GM20431 (cell line): ENCODE data around the gene TM2D1.

Experiments used
- in situ Hi-C: fragments of 300-500 bp; cut with MseI, MboI; formaldehyde crosslinking; loops from one replicate; pipeline ENCODE4 v1.15.0; 2020; ENCODE audit warnings: low sequenced_read_pairs; ENCODE audit not compliant: unreplicated experiment

Gene TM2D1

DNA sequence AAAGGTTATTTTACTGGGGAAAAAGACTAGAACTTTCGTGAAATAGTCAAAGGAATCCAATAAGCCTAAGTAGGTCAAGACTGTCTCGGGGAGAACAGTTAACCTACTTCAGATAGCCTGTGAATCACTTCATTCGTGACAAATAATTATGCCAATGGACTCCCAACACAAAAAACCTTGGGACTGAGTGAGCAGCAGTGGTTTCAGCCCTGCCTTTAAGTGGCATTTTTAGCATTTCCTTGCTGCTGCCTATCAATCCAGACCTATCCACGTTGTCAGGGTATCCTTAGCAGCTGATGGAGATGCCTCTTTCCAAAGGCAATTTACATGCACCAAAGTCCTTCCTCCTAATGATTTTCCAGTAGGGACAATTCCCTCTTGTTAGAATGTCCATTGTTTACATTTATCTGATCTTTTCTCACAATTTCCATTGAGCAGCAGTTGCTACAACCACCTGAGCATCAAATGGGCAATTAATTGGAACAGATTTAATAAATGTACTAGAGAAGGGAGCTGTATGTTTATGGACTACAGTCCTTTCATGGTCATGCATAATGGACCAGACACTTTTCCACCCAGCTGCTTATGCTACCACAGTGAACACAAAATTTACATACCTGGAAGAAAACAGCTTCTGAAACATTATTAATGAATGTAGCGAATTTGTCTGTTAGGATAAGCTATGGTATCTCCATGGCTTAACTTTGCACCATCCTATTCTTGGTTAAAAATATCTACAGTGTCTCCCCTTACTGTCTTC is 75.8 kb downstream of the TM2D1 start:
- in situ Hi-C loops = no loop called here

DNA sequence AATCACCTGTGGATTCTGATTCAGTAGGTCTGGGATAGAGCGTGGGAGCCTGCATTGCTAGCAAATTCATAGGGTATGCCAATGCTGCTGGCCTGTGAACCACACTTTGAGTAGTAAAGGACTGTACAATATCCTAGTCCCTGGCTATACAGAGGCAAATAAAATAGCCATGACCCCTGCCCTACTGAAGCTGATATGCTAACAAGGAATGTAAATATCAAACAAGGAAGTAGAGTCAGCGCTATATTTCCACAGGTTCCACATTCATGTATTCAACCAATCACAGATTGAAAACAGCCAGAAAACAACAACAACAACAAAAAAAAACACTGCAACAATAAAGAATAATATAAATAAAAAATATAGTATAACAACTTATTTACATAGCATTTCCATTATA is 77.8 kb downstream of the TM2D1 start:
- in situ Hi-C loops = no loop called here

GRCh38 chr1:61645476-61645875 is 79.5 kb downstream of the TM2D1 start:
- in situ Hi-C loops = no loop called here

GRCh38 chr1:61644303-61644702 is 80.6 kb downstream of the TM2D1 start:
- in situ Hi-C loops = no loop called here

GRCh38 chr1:61642475-61643232 is 82.3 kb downstream of the TM2D1 start:
- in situ Hi-C loops = no loop called here

DNA sequence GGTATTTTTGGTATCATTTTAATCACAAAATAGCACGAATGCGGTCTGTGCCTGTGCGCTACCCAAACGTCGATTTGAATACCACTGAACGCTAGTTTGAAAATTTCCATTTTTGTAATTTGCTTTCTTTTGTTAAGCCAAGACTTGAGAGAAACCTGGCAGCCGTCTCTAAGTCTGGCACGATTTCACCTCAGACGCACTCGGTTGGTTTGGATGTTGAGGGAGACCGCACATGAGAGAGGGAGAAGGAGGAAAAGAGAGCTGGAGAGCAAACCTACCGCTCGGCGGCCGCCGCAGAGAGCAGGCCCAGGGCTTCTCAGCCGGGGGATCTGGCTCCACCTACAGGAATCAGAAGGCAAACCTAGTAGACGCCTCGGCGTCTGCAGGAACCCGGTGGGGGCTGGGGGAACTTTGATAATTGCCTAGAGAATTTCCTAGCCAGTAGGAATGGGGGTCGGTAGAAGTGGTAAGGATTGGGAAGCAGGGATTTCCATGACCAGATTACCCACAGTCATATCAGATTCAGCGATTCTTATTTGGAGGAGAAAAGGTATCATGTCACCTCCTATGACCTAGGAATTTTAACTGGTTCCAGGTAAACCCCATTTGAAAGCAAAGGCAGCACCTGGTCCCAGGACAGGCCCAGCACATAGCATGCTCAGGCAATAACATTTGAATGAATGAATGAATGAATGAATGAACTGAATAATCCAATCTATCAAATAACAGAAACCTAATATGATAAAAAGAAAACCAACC is 83.2 kb downstream of the TM2D1 start:
- in situ Hi-C loops = no loop called here

DNA sequence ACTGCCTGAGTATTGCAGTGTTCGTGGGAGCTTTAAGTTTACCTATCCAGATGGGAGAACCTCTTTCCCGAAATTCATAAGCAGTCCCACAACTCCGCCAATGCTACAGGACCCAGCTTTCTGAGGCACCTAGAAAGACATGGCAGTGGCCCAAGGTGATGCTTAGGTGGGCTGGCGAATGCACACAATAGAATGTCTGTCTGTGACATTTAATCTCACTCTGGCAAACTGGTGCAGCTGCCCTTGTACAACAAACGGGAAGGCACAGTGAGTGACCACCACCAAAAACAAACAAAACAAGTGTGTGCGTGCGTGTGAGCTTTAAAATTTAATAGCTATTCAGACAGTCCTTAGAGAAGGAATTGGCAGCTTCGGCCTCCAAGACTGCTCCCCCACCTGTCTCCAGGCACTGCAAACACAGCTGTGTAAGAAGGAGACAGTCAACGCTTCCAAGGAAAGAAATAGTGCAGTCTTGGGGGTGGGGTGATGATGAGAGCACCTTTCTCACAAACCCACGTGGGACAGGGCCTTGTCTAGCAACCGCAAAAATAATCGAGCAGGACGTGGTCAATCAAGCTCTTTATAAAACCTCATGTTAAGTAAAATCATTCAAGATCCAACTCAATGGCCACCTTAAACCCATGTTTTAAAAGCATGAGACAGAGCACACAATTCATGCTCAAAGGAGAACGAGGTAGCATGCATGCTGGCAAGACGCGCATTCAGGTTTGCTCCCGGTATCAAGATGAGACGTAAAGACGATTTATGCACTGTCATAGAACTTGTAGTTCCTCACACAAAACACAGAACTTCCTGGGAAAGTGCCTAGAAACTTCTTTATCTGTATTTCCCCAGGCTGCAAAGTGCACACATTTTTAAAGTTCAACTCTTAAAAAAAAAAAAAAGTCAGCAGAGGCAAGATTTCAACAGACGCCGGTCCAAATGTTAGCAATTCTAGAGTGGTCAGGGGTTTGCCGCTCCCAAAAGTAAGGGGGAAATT is 84.1 kb downstream of the TM2D1 start:
- in situ Hi-C loops = no loop called here

DNA sequence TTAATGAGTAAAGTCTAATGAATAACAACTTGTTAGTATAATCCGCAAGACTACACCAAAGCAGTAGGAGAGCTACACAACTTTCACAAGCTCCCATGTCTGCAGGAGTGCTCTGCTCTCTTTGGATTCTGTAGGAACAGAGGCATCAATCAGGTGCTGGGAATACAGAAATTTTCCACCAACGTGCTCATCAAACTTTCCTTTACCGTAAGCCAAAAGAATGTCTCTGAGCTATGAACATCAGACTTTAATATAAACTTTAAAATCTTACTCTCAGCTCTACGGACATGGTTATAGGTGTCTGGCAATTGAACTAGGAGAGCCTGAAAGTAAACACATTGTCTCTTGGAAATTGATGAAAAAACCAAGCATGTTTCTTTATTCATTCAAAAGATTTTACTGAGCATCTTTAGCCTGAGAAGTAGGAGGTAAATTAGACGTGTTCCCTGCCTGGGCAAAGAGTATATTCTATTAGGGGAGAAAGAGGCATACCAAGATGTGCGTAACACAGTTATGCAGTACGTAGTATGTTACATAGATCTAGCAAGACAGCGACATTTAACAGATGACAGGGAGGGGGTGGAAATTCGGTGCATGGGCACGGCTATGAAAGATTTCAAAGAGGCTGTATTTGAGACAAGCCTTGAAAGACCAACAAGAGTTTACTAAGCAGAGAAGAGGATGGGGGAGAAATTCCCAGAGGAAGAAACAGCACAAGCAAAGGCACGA is 85.2 kb downstream of the TM2D1 start:
- in situ Hi-C loops = no loop called here

- in situ Hi-C loops = no loop called here
Measured at GRCh38 chr1:61638911-61639605, 85.9 kb downstream of the TM2D1 start.

- in situ Hi-C loops = no loop called here
Measured at GRCh38 chr1:61638296-61638695, 86.6 kb downstream of the TM2D1 start.

GRCh38 chr1:61637470-61637869 is 87.5 kb downstream of the TM2D1 start:
- in situ Hi-C loops = no loop called here

- in situ Hi-C loops = no loop called here
Measured at GRCh38 chr1:61636814-61637213, 88.1 kb downstream of the TM2D1 start.

- in situ Hi-C loops = no loop called here
Measured at GRCh38 chr1:61636376-61636775, 88.6 kb downstream of the TM2D1 start.

DNA sequence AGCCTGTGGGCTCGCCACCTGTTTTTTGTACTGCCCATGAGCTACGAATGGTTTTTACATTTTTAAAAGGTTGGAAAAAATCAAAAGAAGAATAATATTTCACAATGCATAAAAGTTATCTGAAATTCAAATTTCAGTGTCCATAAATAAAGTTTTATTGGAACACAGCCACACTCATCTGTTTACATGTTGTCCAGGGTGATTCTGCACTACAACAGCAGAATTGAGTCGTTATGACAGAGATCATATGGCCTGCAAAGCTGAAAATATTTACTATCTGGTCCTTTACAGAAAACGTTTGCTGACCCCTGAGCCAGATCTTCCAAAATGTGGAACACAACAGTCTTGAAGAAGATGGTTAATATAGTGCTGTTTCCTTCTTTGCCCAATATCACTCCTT is 89.4 kb downstream of the TM2D1 start:
- in situ Hi-C loops = no loop called here

- in situ Hi-C loops = no loop called here
Measured at GRCh38 chr1:61631436-61631835, 93.5 kb downstream of the TM2D1 start.
